ENCODE measurements around the gene MYL3.

The MYL3 gene

GRCh38 chr3:46850468-46850779 is 12.8 kb downstream of the MYL3 start:
- no peaks in the 10 kb centered on the region for H3K27me3 ChIP-seq (ENCODE audit: insufficient read depth, poor library complexity, severe bottlenecking)
- no peak overlapping the region for H3K27ac ChIP-seq (replicated peaks)
- TF ChIP-seq GABPA (IDR thresholded peaks at IDR 0.05; ENCODE audit: low read depth) (no peak), CTCF (IDR thresholded peaks at IDR 0.05; ENCODE audit: insufficient read depth, low read length) (no peak), REST (IDR thresholded peaks at IDR 0.05; ENCODE audit: insufficient replicate concordance, low read depth) (no peak), POLR2AphosphoS5 (IDR thresholded peaks at IDR 0.05; ENCODE audit: low read depth) (no peak), SPI1 (IDR thresholded peaks at IDR 0.05; ENCODE audit: borderline replicate concordance, low read depth) (no peak)
- H3K4me3 ChIP-seq (replicated peaks; ENCODE audit: insufficient read depth, low read length), result no peak overlapping the region
- DNase-seq (ENCODE audit: low read depth in 1 of 2, low spot score in 1 of 2), result no peak

GRCh38 chr3:46849686-46850467 is 13.4 kb downstream of the MYL3 start:
- Histone ChIP-seq H3K27me3 (ENCODE audit: insufficient read depth, poor library complexity, severe bottlenecking) (no peaks in the 10 kb centered on the region), H3K27ac (replicated peaks) (no peak overlapping the region), H3K4me3 (replicated peaks; ENCODE audit: insufficient read depth, low read length) (no peak overlapping the region)
- no peak for DNase-seq (ENCODE audit: low read depth in 1 of 2, low spot score in 1 of 2)
- TF ChIP-seq POLR2AphosphoS5 (IDR thresholded peaks at IDR 0.05; ENCODE audit: low read depth) (no peak), CTCF (IDR thresholded peaks at IDR 0.05; ENCODE audit: insufficient read depth, low read length) (no peak)

GRCh38 chr3:46849045-46849631 is 14.1 kb downstream of the MYL3 start:
- Histone ChIP-seq H3K27ac (replicated peaks) (no peak overlapping the region), H3K27me3 (ENCODE audit: insufficient read depth, poor library complexity, severe bottlenecking) (no peaks in the 10 kb centered on the region), H3K4me3 (replicated peaks; ENCODE audit: insufficient read depth, low read length) (no peak overlapping the region)
- no peak for DNase-seq (ENCODE audit: low read depth in 1 of 2, low spot score in 1 of 2)
- no peak for TF ChIP-seq POLR2AphosphoS5 (IDR thresholded peaks at IDR 0.05; ENCODE audit: low read depth)
- no peak for TF ChIP-seq CTCF (IDR thresholded peaks at IDR 0.05; ENCODE audit: insufficient read depth, low read length)
- TF ChIP-seq SPI1 (IDR thresholded peaks at IDR 0.05; ENCODE audit: borderline replicate concordance, low read depth), result no peak
- no peak for TF ChIP-seq REST (IDR thresholded peaks at IDR 0.05; ENCODE audit: insufficient replicate concordance, low read depth)
- TF ChIP-seq GABPA (IDR thresholded peaks at IDR 0.05; ENCODE audit: low read depth), result no peak
